MM.1S (cell line): ENCODE measurements around the gene EFL1.

Experiments used
- EZH2 ChIP-seq: fragments of 300-600 bp; sonication (generic); optimal IDR thresholded peaks from 2 replicates; pipeline ENCODE3; 2017; ENCODE audit warnings: low read depth, mild to moderate bottlenecking, antibody characterized with exemption, low read length, mixed read lengths
- EZH2phosphoT487 ChIP-seq: fragments of 300-600 bp; sonication (generic); IDR thresholded peaks from 2 replicates; pipeline ENCODE4 v1.6.1; 2018; ENCODE audit warnings: antibody characterized with exemption, low read length
- TF ChIP-seq, protein P1 (sequence below): fragments of 300-600 bp; sonication (generic); IDR thresholded peaks from 2 replicates; pipeline ENCODE4 v1.5.1; 2016; ENCODE audit warnings: antibody characterized with exemption, low read length, mixed read lengths

- TF ChIP-seq, protein P1, sequence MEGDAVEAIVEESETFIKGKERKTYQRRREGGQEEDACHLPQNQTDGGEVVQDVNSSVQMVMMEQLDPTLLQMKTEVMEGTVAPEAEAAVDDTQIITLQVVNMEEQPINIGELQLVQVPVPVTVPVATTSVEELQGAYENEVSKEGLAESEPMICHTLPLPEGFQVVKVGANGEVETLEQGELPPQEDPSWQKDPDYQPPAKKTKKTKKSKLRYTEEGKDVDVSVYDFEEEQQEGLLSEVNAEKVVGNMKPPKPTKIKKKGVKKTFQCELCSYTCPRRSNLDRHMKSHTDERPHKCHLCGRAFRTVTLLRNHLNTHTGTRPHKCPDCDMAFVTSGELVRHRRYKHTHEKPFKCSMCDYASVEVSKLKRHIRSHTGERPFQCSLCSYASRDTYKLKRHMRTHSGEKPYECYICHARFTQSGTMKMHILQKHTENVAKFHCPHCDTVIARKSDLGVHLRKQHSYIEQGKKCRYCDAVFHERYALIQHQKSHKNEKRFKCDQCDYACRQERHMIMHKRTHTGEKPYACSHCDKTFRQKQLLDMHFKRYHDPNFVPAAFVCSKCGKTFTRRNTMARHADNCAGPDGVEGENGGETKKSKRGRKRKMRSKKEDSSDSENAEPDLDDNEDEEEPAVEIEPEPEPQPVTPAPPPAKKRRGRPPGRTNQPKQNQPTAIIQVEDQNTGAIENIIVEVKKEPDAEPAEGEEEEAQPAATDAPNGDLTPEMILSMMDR, result no peak
- no peak for TF ChIP-seq EZH2
- no peak for TF ChIP-seq EZH2phosphoT487
Observed at GRCh38 chr15:82103468-82103867, 159.1 kb downstream of the EFL1 start.
